Muscle layer of colon (tissue), 2 donors: ENCODE measurements around the gene WASF1.

Source experiments
- H3K27ac ChIP-seq: one replicate; pipeline ENCODE4 v1.7.0; 2013; ENCODE audit warnings: low read depth, mild to moderate bottlenecking, low read length, moderate library complexity
- H3K27me3 ChIP-seq, 2 donors: one replicate each; pipeline ENCODE4 v1.7.0; 2013; ENCODE audit warnings: low read length in 2 of 2, mild to moderate bottlenecking in 2 of 2; ENCODE audit not compliant: insufficient read depth in 2 of 2, control insufficient read depth in 1 of 2
- H3K36me3 ChIP-seq: one replicate; pipeline ENCODE4 v1.7.0; 2013; ENCODE audit warnings: mild to moderate bottlenecking, low read length; ENCODE audit not compliant: insufficient read depth
- H3K4me1 ChIP-seq: one replicate; pipeline ENCODE4 v1.7.0; 2013; ENCODE audit warnings: mild to moderate bottlenecking, low read length; ENCODE audit not compliant: insufficient read depth
- H3K4me3 ChIP-seq, 2 donors: one replicate each; pipeline ENCODE4 v1.7.0; 2013; ENCODE audit warnings: low read length in 2 of 2, low read depth in 1 of 2, mild to moderate bottlenecking in 1 of 2, moderate library complexity in 1 of 2
- H3K9ac ChIP-seq: one replicate; pipeline ENCODE4 v1.7.0; 2013; ENCODE audit warnings: low read length
- H3K9me3 ChIP-seq: one replicate; pipeline ENCODE4 v1.7.0; 2013; ENCODE audit warnings: mild to moderate bottlenecking, low read length
- donor health status: abdominal sarcoma.
- donor health status: Adenocarcinoma of cecum.

Gene WASF1

DNA sequence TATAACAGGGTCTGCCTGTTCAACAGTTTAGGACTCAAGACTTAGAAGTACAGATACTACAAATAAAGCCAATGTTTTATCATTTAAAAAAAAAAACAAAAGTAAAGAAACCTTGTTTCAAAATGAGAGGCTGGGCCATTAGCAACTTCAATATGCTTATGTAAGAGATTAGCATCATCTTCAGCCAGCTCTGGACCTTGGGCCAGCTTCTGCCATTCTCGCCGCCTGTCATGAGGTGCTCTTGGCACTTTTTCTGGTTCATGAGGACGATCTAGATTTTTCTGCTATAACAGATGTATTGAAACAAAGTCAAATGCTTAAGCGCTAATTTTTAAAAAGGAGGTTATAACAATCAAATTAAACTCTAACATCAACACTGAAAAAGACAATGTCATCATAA, 74.2 kb downstream of the WASF1 start:
- Histone ChIP-seq H3K4me1 (no peaks in the 10 kb centered on the region), H3K27me3 (no peaks in the 10 kb centered on the region), H3K9ac (no peak overlapping the region), H3K4me3 (no peak overlapping the region), H3K9me3 (no peaks in the 10 kb centered on the region), H3K27ac (no peak overlapping the region), H3K36me3 (peaks cover 31% of the 10 kb centered on the region)

GRCh38 chr6:110103260-110103659, 76.2 kb downstream of the WASF1 start:
- Histone ChIP-seq H3K4me1 (no peaks in the 10 kb centered on the region), H3K9ac (no peak overlapping the region), H3K27me3 (no peaks in the 10 kb centered on the region), H3K36me3 (peaks cover 31% of the 10 kb centered on the region), H3K4me3 (no peak overlapping the region), H3K27ac (no peak overlapping the region), H3K9me3 (no peaks in the 10 kb centered on the region)

DNA sequence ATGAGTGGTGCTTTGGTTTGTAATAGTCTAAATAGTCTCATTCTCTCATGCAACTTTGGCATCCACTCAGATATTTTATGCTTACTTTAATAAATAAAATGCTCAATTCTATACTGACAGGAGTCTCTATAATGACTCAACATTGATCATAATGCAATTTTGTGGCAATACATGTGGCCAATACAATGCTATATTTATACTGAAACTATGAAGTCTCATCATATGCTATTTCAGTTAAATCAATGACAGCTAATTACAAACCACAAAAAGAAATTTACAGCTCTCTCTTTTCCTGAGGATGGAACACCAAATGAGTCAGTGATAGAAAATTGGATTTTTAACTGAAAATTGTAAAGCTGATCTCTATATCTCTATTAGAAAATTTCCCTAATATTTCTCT, 77.1 kb downstream of the WASF1 start:
- H3K27me3 ChIP-seq = no peaks in the 10 kb centered on the region
- peaks cover under 1% of the 10 kb centered on the region for H3K4me1 ChIP-seq

DNA sequence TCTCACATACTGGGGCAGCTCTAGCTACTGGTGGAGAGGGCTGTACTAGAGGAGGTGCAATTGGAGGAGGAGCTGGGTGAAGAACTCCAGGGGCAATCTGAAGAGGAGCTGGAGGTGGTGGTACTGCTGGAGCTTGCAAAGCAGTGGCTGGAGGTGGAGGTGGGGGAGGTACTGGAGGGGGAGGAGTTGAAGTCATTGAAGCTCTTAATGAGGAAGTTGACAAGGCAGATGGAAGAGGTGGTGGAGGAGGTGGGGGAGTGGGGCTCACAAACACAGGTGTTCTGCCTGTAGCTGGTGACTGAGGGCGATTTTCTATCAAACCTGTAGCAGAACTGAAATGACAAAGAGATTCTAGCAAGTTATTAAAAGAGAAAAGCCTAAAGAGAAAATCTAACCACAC, 77.6 kb downstream of the WASF1 start:
- Histone ChIP-seq H3K36me3 (peaks cover 23% of the 10 kb centered on the region), H3K4me3 (no peak overlapping the region), H3K9ac (no peak overlapping the region), H3K4me1 (peaks cover 6% of the 10 kb centered on the region), H3K27me3 (no peaks in the 10 kb centered on the region), H3K27ac (no peak overlapping the region), H3K9me3 (no peaks in the 10 kb centered on the region)

More for the DNA sequence above, 77.1 kb downstream of the WASF1 start:
- H3K9me3 ChIP-seq = no peaks in the 10 kb centered on the region
- H3K9ac ChIP-seq = no peak overlapping the region
- peaks cover 27% of the 10 kb centered on the region for H3K36me3 ChIP-seq
- no peak overlapping the region for H3K4me3 ChIP-seq
- no peak overlapping the region for H3K27ac ChIP-seq

- no peak overlapping the region for H3K27ac ChIP-seq
- H3K4me1 ChIP-seq = peaks cover 9% of the 10 kb centered on the region
- peaks cover 19% of the 10 kb centered on the region for H3K36me3 ChIP-seq
- H3K9me3 ChIP-seq = no peaks in the 10 kb centered on the region
- no peak overlapping the region for H3K9ac ChIP-seq
- no peaks in the 10 kb centered on the region for H3K27me3 ChIP-seq
- no peak overlapping the region for H3K4me3 ChIP-seq
These were observed 80.9 kb downstream of the WASF1 start for GRCh38 chr6:110098511-110099116.

GRCh38 chr6:110097443-110097842, 82.0 kb downstream of the WASF1 start:
- peaks cover 13% of the 10 kb centered on the region for H3K36me3 ChIP-seq
- no peak overlapping the region for H3K27ac ChIP-seq
- H3K9me3 ChIP-seq = no peaks in the 10 kb centered on the region
- H3K4me1 ChIP-seq = peaks cover 9% of the 10 kb centered on the region
- no peaks in the 10 kb centered on the region for H3K27me3 ChIP-seq
- no peak overlapping the region for H3K4me3 ChIP-seq
- H3K9ac ChIP-seq = no peak overlapping the region

GRCh38 chr6:110095935-110096334, 83.5 kb downstream of the WASF1 start:
- Histone ChIP-seq H3K9me3 (no peaks in the 10 kb centered on the region), H3K4me1 (peaks cover 9% of the 10 kb centered on the region), H3K9ac (no peak overlapping the region), H3K27me3 (no peaks in the 10 kb centered on the region), H3K4me3 (no peak overlapping the region), H3K27ac (no peak overlapping the region), H3K36me3 (peaks cover 2% of the 10 kb centered on the region)

DNA sequence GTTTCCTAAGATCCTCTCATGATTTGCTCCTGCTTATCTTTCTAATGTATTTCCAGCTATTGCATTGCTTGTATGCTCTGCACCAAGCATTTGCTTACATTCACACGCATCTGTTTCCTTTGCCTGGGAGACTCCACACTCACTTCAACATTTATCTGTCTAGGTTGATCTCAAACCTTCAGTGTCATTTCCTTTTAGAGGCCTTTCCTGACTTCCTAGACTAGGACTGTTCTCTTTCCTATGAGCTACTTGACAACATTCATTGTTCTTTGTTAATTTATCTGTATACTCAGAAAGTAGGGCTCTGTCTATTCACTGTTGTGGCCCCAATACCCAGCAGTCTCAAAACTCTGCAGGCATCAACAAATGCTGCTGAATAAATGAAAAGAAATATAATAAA, 84.4 kb downstream of the WASF1 start:
- Histone ChIP-seq H3K27me3 (no peaks in the 10 kb centered on the region), H3K36me3 (no peaks in the 10 kb centered on the region), H3K27ac (no peak overlapping the region), H3K9me3 (no peaks in the 10 kb centered on the region), H3K4me3 (no peak overlapping the region), H3K9ac (no peak overlapping the region), H3K4me1 (peaks cover 9% of the 10 kb centered on the region)

GRCh38 chr6:110093981-110094380, 85.5 kb downstream of the WASF1 start:
- no peaks in the 10 kb centered on the region for H3K27me3 ChIP-seq
- no peak overlapping the region for H3K9ac ChIP-seq
- H3K27ac ChIP-seq = no peak overlapping the region
- H3K4me1 ChIP-seq = peaks cover 9% of the 10 kb centered on the region
- H3K9me3 ChIP-seq = no peaks in the 10 kb centered on the region
- no peak overlapping the region for H3K4me3 ChIP-seq
- H3K36me3 ChIP-seq = no peaks in the 10 kb centered on the region

DNA sequence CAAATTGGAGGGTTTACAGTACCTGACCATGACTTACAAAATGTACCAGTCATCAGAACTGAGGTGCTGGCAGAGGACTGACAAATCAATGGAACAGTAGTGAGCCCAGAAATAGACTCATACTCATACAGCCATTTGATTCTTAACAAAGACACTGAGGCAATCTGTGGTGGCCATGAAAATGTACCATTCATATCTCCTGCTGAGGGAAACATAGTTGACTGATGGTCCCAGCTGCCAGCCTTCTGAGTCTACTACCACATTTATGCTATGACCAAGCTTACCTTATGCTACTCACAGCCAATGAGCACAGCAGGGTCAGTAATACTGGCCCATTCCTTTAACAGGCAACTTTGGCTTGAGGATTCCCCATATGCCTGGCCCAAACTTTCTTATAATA, 88.6 kb downstream of the WASF1 start:
- no peaks in the 10 kb centered on the region for H3K36me3 ChIP-seq
- H3K9ac ChIP-seq = no peak overlapping the region
- no peak overlapping the region for H3K27ac ChIP-seq
- H3K9me3 ChIP-seq = no peaks in the 10 kb centered on the region
- no peak overlapping the region for H3K4me3 ChIP-seq
- H3K4me1 ChIP-seq = no peaks in the 10 kb centered on the region
- no peaks in the 10 kb centered on the region for H3K27me3 ChIP-seq

DNA sequence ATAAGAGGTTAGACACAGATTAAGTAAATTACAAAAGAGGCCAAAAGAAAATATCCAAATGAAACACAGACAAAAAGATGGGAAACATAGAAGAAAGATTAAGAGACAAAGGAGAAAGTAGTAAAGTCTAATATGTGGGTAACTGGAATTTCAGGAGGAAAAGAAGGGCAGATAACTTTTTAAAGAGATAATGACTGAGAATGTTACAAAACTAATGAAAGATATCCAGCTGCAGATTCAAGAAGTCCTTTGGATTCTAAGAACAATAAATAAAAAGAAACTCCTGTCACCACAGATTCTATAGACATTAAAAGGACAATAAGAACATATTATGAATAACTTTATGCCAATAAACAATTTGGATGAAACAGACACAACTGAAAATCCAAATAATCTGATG, 90.1 kb downstream of the WASF1 start:
- no peak overlapping the region for H3K27ac ChIP-seq
- H3K4me3 ChIP-seq = no peak overlapping the region
- H3K9me3 ChIP-seq = no peaks in the 10 kb centered on the region
- H3K9ac ChIP-seq = no peak overlapping the region
- no peaks in the 10 kb centered on the region for H3K27me3 ChIP-seq
- no peaks in the 10 kb centered on the region for H3K4me1 ChIP-seq
- H3K36me3 ChIP-seq = no peaks in the 10 kb centered on the region

GRCh38 chr6:110085285-110085684, 94.2 kb downstream of the WASF1 start:
- H3K9ac ChIP-seq = no peak overlapping the region
- H3K4me1 ChIP-seq = no peaks in the 10 kb centered on the region
- no peak overlapping the region for H3K27ac ChIP-seq
- H3K27me3 ChIP-seq = no peaks in the 10 kb centered on the region
- H3K4me3 ChIP-seq = no peak overlapping the region
- no peaks in the 10 kb centered on the region for H3K36me3 ChIP-seq
- no peaks in the 10 kb centered on the region for H3K9me3 ChIP-seq
